ENCODE results near the gene PRSS21.

PRSS21 gene

GRCh38 chr16:2808181-2808580 is 8.9 kb upstream of the PRSS21 start:
- DNase-seq, result no peak

DNA sequence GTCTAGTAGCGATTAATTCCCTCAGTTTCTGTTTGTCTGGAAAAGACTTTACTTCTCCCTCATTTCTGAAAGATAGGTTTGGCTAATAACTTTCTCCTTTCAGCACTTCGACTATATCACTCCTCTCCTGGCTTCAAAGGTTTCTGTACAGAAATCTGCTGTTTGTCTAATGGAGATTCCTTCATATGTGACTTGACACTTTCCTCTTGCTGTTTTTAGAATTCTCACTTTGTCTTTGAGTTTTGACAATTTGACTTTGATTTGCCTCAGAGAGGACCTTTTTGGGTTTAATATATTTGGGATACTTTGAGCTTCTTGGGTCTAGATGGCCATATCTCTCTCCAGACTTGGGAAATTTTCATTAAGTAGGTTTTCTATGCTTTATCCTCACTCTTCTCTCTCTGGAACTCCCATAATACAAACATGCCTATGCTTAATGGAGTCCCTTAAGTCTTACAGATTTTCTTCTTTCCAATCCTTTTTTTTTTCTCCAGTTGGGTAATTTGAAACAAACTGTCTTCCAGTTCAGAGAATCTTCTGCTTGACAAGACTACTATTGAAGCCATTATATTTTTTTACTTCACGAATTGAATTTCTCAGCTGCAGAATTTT is 7.8 kb upstream of the PRSS21 start:
- no peak for DNase-seq

- no peak for DNase-seq
These were observed 6.4 kb upstream of the PRSS21 start for GRCh38 chr16:2810651-2811050.

DNA sequence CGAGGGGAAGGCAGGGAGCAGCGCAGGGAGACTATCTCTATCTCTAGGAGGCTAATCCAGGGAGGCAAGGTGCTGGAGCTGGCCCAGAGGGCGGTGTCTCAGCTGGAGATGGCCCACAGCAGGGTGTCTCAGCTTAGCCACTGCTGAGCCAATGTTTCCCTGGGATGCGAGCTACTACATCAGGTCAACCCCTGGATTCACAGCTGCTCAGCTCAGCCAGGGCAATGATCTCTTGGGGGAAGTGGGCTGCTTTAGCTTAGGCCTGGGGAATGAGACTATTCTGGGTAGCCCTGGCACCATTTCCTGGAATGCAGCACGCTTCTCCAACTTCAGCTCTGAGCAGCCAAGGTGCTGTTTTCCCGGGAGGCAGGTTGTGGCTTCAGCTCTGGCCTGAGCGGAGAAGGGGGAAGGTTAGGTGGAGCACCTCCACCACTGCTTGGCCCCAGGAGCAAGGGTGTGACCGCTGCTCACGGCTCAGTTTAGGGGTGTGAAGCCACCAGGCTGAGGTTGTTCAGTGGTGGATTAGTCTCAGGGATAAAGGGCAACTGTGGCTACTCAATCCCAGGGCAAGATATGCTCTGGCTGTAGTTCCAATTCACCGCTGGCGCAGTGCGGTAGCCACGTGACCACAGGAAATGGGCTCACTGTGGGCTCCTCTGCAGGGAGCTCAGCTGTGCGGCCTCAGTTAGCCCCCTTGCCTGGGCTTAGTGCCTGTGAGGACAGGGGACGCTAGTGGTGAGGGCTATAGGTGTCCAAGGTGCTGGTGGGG is 5.2 kb upstream of the PRSS21 start:
- no peak for DNase-seq

DNA sequence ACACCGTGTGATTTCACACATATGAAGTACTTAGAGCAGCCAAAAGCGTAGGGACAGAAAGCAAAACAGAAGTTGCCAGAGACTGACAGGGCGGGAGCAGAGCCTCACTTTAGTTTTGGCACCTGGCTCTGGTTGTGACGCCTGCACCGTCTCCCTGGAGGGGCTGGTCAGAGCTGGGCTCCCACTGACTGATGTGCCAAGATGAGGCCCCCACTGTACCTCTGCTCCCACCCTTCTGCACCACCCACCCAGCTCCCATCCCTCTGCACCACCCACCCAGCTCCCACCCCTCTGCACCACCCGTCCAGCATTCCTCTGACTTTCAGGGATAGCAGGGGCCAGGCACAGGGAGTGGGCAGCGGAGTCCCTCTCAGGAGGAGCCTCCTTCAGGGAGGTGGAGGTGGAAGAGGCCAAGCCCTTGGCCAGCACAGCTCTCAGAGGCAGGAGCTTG is 3.2 kb upstream of the PRSS21 start:
- DNase-seq, result no peak

GRCh38 chr16:2814551-2815298 is 2.3 kb upstream of the PRSS21 start:
- DNase-seq, result no peak

GRCh38 chr16:2815299-2815771 is 1.7 kb upstream of the PRSS21 start:
- no peak for DNase-seq

GRCh38 chr16:2817340-2818271 is 569 bp downstream of the PRSS21 start:
- DNase-seq, result no peak

- DNase-seq, result no peak
These were observed 1.3 kb downstream of the PRSS21 start for GRCh38 chr16:2818272-2818876.

DNA sequence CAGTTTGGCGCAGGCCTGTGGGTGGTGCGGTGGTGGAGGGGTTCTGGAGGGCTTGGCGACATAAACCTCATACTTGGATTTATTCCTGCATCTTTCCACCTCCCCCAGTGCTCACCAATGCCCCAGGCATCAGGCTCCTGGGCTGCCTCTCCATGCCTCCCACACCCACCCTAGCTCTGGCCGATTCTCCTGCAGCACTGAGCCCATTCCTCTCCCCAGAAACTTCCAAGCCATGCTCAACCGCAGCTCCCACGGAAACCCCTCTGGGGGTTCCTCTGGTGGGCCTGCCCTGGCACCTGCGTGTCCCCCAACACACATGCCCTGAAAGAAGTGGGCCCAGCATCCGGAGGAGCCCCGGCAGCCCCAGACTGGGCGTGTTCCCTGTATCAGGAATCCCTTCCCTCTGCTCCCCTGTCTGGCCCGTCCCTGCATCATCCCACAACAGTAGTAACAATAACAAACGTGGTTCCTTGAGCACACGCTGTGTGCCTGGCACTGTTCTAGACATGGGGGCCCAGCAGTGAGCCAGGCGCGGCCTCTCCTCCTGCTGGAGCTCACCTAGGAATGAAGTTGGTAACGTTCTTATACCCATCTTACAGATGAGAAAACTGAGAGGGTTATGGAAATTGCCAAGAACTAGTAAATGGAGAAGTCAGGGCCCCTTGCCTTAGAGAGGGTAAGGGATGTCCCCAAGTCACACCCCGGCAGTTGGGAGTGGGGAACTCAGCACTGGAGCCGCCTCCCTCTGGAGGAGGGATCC is 2.3 kb downstream of the PRSS21 start:
- DNase-seq, result no peak

- no peak for DNase-seq
These were observed 3.1 kb downstream of the PRSS21 start for GRCh38 chr16:2819939-2820835.

DNA sequence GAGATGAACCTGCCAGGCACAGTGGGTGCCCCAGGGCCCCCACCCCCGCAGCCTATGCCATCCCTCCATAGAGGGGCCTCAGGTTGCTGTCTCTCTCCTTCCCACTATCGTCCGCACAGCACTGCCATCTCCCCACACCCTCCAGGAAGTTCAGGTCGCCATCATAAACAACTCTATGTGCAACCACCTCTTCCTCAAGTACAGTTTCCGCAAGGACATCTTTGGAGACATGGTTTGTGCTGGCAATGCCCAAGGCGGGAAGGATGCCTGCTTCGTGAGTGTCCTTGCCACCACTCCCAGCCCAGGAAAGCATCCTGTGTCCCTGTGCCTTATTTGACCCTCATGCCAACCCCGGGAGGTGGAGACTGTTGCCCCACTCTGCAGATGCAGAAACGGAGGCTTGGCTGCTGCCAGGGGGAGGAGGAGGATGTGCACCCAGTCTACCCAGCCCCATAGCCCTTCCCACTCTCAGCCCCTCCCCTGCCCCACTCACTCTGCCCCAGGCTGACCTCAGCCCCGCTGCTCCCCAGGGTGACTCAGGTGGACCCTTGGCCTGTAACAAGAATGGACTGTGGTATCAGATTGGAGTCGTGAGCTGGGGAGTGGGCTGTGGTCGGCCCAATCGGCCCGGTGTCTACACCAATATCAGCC is 3.9 kb downstream of the PRSS21 start:
- DNase-seq, result no peak

- no peak for DNase-seq
These were observed 4.6 kb downstream of the PRSS21 start for GRCh38 chr16:2821487-2822157.

GRCh38 chr16:2822158-2822495 is 5.1 kb downstream of the PRSS21 start:
- DNase-seq, result no peak

GRCh38 chr16:2822496-2822895 is 5.5 kb downstream of the PRSS21 start:
- DNase-seq, result no peak

DNA sequence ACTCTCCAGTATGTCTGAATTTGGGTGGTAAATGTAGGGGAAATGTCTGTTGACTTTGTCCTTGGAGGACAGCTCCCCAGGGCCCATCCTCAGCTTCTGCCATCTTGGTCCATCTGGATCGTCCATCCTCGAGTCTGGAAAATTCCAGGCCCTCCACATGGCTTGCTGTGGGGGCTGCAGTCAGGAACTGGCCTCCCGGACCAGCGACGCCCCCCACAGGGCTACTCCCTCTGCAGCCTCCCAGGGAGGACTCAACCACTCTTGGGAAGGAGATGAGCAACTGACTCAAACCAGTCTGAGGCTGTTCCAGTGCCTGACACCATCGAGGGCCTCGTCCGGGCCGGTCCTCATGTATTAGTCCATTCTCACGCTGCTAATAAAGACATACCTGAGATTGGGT is 7.6 kb downstream of the PRSS21 start:
- no peak for DNase-seq

- DNase-seq, result no peak
These were observed 8.2 kb downstream of the PRSS21 start for GRCh38 chr16:2825049-2825742.

DNA sequence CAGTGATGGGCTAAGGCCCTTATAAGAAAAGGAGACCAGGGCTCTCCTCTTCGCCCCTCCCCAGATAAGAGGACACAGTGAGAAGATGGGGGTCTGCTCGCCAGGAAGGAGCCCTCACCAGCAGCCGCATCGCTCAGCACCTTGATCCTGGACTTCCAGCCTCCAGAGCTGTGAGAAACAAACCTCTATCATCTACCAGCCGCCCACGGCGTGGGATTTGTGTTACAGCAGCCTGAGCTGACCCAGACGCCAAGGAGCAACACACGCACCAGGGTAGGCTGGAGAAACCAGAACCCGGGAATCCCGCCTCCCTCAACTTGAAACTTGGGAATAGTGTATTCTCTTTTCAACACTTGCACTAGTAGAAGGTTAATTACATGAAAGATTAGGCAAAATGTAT is 8.9 kb downstream of the PRSS21 start:
- no peak for DNase-seq

Measured in CD4-positive, alpha-beta T cell treated with Interleukin-1 beta for 1 hour (primary cell).